Measurements from ENCODE around the gene ERC1.

The ERC1 gene

DNA sequence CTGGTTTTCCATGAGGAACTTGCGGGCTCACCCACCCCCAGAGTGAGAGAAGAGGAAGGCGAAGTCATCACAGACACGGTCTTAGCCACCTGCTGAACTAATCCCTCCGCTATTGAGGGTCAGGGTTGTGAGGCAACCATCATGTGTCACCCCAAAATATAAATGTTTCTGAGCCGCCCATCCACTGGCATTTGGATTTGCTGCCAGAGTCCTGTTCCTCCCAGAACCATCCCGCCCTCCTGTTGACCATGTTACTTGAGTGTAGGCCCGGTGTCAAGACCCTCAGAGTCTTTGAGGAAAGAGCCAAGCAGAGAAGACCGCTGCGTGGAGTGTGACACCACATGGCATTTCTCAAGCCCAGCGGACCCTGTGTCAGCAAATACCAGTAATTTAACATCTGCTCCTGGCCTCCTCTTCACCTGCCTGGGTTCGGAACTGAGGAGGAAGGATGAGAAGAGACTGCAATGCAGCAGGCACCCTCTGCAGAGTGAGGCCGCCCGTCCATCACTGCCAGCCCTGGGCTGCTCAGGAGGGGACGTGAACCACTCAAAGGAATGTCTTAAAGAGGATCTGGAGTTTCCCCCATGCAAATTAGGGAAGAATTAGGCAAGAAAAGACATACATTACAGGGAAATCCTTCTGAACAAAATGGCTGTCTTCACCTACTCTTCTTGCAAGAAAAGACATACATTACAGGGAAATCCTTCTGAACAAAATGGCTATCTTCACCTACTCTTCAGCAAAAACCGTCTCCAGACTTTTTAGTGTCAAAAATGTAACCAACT is 502.9 kb downstream of the ERC1 start:
- peaks cover 2% of the 10 kb centered on the region; the same call in 1 of the 2 replicates for H3K36me3 ChIP-seq (ENCODE audit: control insufficient read depth, insufficient read depth, low read length)
- no peak for DNase-seq (ENCODE audit: low read depth, low spot score)
- no peak overlapping the region for H3K4me3 ChIP-seq (ENCODE audit: low read length)
- no CpG with 5 or more reads among the region's 15 CpGs for WGBS (ENCODE audit: insufficient coverage, insufficient read length)
- H3K4me1 ChIP-seq (ENCODE audit: control insufficient read depth, insufficient read depth, low read length) = no peaks in the 10 kb centered on the region
- no peak overlapping the region for H3K27ac ChIP-seq (ENCODE audit: low read length)
- no peaks in the 10 kb centered on the region for H3K9me3 ChIP-seq (ENCODE audit: control insufficient read depth, insufficient read depth, low read length)
- no peaks in the 10 kb centered on the region for H3K27me3 ChIP-seq (ENCODE audit: control insufficient read depth, insufficient read depth, low read length)

DNA sequence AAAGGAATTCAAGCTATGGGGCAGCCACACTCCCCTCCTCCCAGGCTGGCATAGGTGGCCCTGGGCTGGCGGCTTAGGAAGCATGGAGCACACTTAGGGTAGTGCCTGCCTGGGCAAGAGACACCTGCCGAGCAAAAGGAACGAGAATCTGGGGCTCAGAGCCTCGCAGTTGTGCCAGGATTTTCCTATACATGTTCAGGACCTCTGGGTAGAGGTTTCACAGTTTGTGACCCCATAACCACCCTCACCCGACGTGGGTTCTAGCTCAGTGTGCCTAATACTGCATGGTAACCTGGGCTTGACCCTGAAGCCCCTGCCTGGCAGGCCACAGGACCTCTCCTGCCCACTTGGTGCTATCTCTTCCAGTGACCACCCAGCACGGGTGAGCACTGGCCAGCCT is 503.8 kb downstream of the ERC1 start:
- no peaks in the 10 kb centered on the region for H3K4me1 ChIP-seq (ENCODE audit: control insufficient read depth, insufficient read depth, low read length)
- no CpG with 5 or more reads among the region's 7 CpGs for WGBS (ENCODE audit: insufficient coverage, insufficient read length)
- H3K36me3 ChIP-seq (ENCODE audit: control insufficient read depth, insufficient read depth, low read length) = peaks cover 2% of the 10 kb centered on the region; the same call in 1 of the 2 replicates
- no peak overlapping the region for H3K4me3 ChIP-seq (ENCODE audit: low read length)
- no peaks in the 10 kb centered on the region for H3K27me3 ChIP-seq (ENCODE audit: control insufficient read depth, insufficient read depth, low read length)
- DNase-seq (ENCODE audit: low read depth, low spot score) = no peak
- no peak overlapping the region for H3K27ac ChIP-seq (ENCODE audit: low read length)
- H3K9me3 ChIP-seq (ENCODE audit: control insufficient read depth, insufficient read depth, low read length) = no peaks in the 10 kb centered on the region

DNA sequence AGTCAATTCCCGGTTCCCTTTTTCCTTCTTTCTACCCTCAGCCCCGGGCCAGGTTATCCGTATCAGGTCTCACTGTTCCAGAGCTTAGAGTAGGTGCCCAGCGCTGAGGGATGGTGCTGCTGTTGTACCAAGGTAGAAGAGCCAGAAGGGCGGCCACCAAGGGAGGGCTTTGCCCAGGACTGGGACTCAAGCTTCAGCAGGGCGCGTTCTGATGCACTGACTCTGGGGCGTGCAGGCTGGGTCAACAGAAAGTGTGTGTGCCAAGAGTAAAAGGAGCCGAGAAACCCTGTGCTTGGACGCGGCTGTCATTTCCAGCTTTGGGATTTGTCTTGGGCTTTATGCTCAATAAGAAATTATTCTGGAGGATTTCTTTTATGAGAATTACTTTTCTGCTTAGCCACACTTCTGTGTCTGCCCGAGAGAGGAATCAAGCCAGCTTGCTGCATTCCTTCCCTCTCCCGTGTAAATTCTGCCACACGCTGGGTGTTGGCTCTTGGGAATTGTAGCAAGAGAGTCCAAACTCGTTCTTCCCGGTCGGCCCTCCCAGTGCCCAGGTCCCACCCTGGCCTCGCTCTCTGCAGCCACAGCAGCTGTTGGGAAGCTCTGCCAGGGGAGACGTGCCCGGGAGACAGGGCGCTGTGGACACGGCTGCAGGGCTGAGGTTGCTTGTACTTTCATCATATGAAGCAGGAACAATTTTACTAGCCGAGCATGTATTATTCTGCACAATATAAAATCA is 505.3 kb downstream of the ERC1 start:
- Histone ChIP-seq H3K27me3 (ENCODE audit: control insufficient read depth, insufficient read depth, low read length) (no peaks in the 10 kb centered on the region), H3K4me1 (ENCODE audit: control insufficient read depth, insufficient read depth, low read length) (no peaks in the 10 kb centered on the region), H3K9me3 (ENCODE audit: control insufficient read depth, insufficient read depth, low read length) (no peaks in the 10 kb centered on the region), H3K36me3 (ENCODE audit: control insufficient read depth, insufficient read depth, low read length) (no peaks in the 10 kb centered on the region; the same call in 1 of the 2 replicates), H3K27ac (ENCODE audit: low read length) (no peak overlapping the region), H3K4me3 (ENCODE audit: low read length) (no peak overlapping the region)
- WGBS (ENCODE audit: insufficient coverage, insufficient read length) = no CpG with 5 or more reads among the region's 23 CpGs
- no peak for DNase-seq (ENCODE audit: low read depth, low spot score)

DNA sequence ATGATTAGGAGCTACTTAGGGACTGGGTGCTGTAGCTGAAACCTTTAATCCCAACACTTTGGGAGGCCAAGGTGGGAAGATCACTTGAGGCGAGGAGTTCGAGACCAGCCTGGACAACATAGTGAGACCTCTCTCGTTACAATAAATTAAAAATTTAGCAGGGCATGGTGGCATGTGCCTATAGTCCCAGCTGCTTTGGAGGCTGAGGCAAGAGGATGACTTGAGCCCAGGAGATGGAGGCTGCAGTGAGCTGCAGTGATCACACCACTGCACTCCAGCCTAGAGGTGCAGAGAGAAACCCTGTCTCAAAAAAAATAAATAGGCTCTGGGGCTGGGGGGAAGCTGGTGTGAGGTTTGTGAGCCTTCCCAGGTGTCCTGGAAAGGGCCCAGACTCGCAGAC is 506.1 kb downstream of the ERC1 start:
- WGBS (ENCODE audit: insufficient coverage, insufficient read length) = no CpG with 5 or more reads among the region's 4 CpGs
- H3K9me3 ChIP-seq (ENCODE audit: control insufficient read depth, insufficient read depth, low read length) = no peaks in the 10 kb centered on the region
- no peak overlapping the region for H3K27ac ChIP-seq (ENCODE audit: low read length)
- no peak overlapping the region for H3K4me3 ChIP-seq (ENCODE audit: low read length)
- H3K4me1 ChIP-seq (ENCODE audit: control insufficient read depth, insufficient read depth, low read length) = no peaks in the 10 kb centered on the region; the same call in 1 of the 2 replicates
- no peak for DNase-seq (ENCODE audit: low read depth, low spot score)
- no peaks in the 10 kb centered on the region for H3K27me3 ChIP-seq (ENCODE audit: control insufficient read depth, insufficient read depth, low read length)
- H3K36me3 ChIP-seq (ENCODE audit: control insufficient read depth, insufficient read depth, low read length) = no peaks in the 10 kb centered on the region; the same call in 1 of the 2 replicates

DNA sequence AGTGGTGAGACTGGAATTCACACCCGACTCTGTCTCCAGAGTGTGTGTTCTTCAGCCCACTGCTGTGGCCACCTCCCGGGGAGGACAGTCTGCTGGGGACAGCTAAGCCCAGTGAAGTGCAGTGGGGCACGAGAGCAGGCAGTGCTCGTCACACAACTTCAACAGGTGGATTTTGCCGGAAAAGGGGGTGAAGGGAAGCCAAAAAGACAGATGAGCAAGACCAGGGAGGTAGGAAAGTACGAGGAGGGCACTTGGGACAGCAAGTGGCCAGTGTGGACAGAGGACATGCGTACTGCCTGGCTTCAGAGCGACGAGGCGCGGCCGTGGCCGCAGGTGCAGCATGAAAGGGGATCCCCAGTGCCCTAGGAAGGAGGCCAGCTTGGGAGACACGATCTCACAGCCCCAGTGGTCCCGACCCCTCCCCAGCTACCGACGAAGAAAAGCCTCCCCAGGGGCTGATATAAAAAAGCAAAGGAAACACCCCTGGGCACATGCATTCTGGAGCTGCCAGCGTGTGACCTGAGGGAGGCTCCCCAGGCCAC is 507.2 kb downstream of the ERC1 start:
- Histone ChIP-seq H3K9me3 (ENCODE audit: control insufficient read depth, insufficient read depth, low read length) (no peaks in the 10 kb centered on the region), H3K27me3 (ENCODE audit: control insufficient read depth, insufficient read depth, low read length) (no peaks in the 10 kb centered on the region), H3K4me1 (ENCODE audit: control insufficient read depth, insufficient read depth, low read length) (no peaks in the 10 kb centered on the region; the same call in 1 of the 2 replicates), H3K36me3 (ENCODE audit: control insufficient read depth, insufficient read depth, low read length) (no peaks in the 10 kb centered on the region; the same call in 1 of the 2 replicates), H3K27ac (ENCODE audit: low read length) (no peak overlapping the region), H3K4me3 (ENCODE audit: low read length) (no peak overlapping the region)
- WGBS (ENCODE audit: insufficient coverage, insufficient read length) = no CpG with 5 or more reads among the region's 18 CpGs
- no peak for DNase-seq (ENCODE audit: low read depth, low spot score)

DNA sequence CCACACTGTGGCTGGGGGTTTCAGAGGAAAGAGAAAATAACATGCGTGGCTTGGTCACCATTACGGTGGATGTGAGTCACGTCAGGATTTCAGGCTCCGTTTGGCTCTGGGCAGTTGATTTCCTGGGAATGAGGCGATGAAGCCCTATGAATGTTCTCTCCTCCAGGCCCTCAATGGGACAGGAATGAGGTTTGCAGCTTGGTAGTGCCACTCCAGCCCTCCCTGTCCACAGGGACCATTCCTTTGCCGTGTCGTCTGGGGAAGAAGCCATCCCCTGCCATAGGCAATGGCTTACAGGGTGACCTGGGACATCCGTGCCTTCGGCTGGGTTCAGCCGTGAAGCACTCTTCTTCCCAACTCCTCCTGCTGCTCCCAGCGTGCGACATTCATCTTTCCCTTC is 508.3 kb downstream of the ERC1 start:
- WGBS (ENCODE audit: insufficient coverage, insufficient read length) = no CpG with 5 or more reads among the region's 12 CpGs
- Histone ChIP-seq H3K27ac (ENCODE audit: low read length) (no peak overlapping the region), H3K36me3 (ENCODE audit: control insufficient read depth, insufficient read depth, low read length) (no peaks in the 10 kb centered on the region; the same call in 1 of the 2 replicates), H3K4me1 (ENCODE audit: control insufficient read depth, insufficient read depth, low read length) (no peaks in the 10 kb centered on the region; the same call in 1 of the 2 replicates), H3K9me3 (ENCODE audit: control insufficient read depth, insufficient read depth, low read length) (no peaks in the 10 kb centered on the region), H3K27me3 (ENCODE audit: control insufficient read depth, insufficient read depth, low read length) (no peaks in the 10 kb centered on the region), H3K4me3 (ENCODE audit: low read length) (no peak overlapping the region)
- no peak for DNase-seq (ENCODE audit: low read depth, low spot score)

DNA sequence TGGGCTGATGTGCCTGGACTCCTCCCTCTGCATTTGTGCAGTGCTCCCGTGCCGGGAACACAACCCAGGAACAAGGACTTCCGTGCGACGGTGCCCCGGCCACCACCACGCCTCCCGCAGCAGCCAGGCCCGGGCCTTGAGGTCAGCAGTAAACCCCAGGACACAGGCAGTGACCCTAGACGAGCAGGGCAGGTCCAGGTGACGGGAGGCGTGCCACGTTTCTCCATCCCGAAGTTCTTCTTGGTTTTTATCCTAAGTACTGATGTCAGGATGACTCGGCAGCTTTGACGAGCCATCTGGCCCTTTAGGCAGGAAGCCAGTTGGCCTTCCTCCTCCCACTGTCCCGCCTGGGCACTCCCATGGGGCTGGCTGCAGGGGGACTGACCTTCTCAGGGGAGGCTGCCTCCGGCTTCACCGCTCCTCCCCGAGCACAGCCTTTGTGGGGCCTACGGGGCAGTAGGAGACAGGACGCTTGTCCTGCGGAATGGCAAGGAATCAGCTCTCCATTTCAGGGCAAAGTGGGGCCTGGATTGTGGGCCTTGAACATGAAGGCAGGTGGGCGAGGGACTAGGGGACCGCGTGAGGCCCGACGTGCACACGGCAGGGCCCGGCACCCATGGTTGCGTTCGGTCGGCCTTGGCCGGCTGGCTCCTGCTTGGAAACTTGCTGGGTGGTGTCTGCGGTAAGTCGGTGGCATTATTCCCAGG is 509.2 kb downstream of the ERC1 start:
- WGBS (ENCODE audit: insufficient coverage, insufficient read length) = no CpG with 5 or more reads among the region's 36 CpGs
- Histone ChIP-seq H3K27ac (ENCODE audit: low read length) (no peak overlapping the region), H3K27me3 (ENCODE audit: control insufficient read depth, insufficient read depth, low read length) (no peaks in the 10 kb centered on the region), H3K4me3 (ENCODE audit: low read length) (no peak overlapping the region), H3K4me1 (ENCODE audit: control insufficient read depth, insufficient read depth, low read length) (no peaks in the 10 kb centered on the region; the same call in 1 of the 2 replicates), H3K36me3 (ENCODE audit: control insufficient read depth, insufficient read depth, low read length) (no peaks in the 10 kb centered on the region; the same call in 1 of the 2 replicates), H3K9me3 (ENCODE audit: control insufficient read depth, insufficient read depth, low read length) (no peaks in the 10 kb centered on the region)
- DNase-seq (ENCODE audit: low read depth, low spot score) = no peak

DNA sequence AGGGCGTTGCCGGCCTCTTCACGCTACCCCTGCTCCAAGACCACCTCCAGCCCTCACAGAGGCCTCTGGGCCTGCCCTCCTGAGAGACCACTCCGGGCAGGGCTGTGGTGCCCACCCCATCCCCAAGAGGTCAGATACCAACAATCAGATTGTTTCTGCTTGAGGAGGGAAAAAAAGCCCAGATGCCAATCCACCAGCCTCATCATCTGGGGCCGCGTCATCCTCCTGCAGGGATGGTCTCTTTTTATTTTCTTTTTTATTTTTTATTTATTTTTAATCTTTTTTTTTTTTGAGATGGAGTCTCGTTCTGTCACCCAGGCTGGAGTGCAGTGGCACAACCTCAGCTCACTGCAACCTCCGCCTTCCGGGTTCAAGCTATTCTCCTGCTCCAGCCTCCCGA is 510.0 kb downstream of the ERC1 start:
- DNase-seq (ENCODE audit: low read depth, low spot score) = no peak
- H3K4me1 ChIP-seq (ENCODE audit: control insufficient read depth, insufficient read depth, low read length) = no peaks in the 10 kb centered on the region; the same call in 1 of the 2 replicates
- no peaks in the 10 kb centered on the region for H3K9me3 ChIP-seq (ENCODE audit: control insufficient read depth, insufficient read depth, low read length)
- no peaks in the 10 kb centered on the region; the same call in 1 of the 2 replicates for H3K36me3 ChIP-seq (ENCODE audit: control insufficient read depth, insufficient read depth, low read length)
- no CpG with 5 or more reads among the region's 10 CpGs for whole genome bisulfite sequencing (ENCODE audit: insufficient coverage, insufficient read length)
- no peak overlapping the region for H3K27ac ChIP-seq (ENCODE audit: low read length)
- no peak overlapping the region for H3K4me3 ChIP-seq (ENCODE audit: low read length)
- H3K27me3 ChIP-seq (ENCODE audit: control insufficient read depth, insufficient read depth, low read length) = no peaks in the 10 kb centered on the region

DNA sequence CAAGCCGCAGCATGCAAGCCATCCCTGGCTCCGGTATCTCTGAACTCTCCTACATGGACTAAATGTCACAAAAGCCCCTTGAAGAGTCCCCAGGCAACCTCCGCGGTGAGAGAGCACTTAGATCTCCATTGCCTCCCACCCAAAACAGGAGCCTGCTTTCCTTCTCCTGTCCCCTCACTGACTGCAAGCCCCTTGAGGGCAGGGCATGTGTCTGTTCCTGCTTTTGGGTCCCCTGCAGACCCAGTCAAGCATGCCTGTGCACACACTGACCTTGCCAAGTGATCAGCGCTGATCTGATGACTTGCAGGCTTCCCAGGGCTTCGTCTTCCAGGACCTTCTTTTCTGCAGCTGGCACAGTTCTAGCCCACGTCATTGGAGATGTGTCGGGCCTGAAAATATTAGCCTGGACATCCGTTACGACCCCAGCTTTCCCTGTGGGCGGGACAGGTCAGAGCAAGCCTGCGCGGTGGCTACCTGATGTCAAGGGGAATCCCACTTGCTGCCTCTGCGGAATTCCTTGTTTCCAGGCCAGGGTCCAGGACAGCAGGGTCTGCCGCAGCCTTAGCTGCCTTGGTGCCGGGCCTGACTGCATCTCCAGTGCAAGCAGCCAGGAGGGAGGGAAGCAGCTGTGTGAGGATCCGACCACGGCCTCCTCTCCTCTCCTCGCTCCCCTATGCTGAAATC is 510.8 kb downstream of the ERC1 start:
- DNase-seq (ENCODE audit: low read depth, low spot score) = no peak
- H3K4me1 ChIP-seq (ENCODE audit: control insufficient read depth, insufficient read depth, low read length) = no peaks in the 10 kb centered on the region; the same call in 1 of the 2 replicates
- no peaks in the 10 kb centered on the region; the same call in 1 of the 2 replicates for H3K36me3 ChIP-seq (ENCODE audit: control insufficient read depth, insufficient read depth, low read length)
- no CpG with 5 or more reads among the region's 19 CpGs for WGBS (ENCODE audit: insufficient coverage, insufficient read length)
- H3K27ac ChIP-seq (ENCODE audit: low read length) = no peak overlapping the region
- H3K27me3 ChIP-seq (ENCODE audit: control insufficient read depth, insufficient read depth, low read length) = no peaks in the 10 kb centered on the region
- no peak overlapping the region for H3K4me3 ChIP-seq (ENCODE audit: low read length)
- H3K9me3 ChIP-seq (ENCODE audit: control insufficient read depth, insufficient read depth, low read length) = no peaks in the 10 kb centered on the region

All from iPS DF 6.9 (cell line).